K562 (cell line): Measurements from ENCODE around the gene DUSP3. TPM values are rescaled to one million over a fixed set of nuclear protein-coding genes. Genes with fewer than 3 reads are reported as not detected.

Experiments used
- ATAC-seq: fragments of 200-7000 bp; cut with Tn5 transposase; 3 replicates; pipeline ENCODE4 v1.9.1; 2020; ENCODE audit warnings: moderate library complexity
- BruUV-seq: library from RNA; stranded (reverse); fragments of 400-500 nt; replicated peaks from 2 replicates; lab custom pipeline; 2021; lab: Mats Ljungman, UMichigan
- CTCF ChIA-PET: fragments of 300-600 bp; formaldehyde crosslinking; extraction: SDS; loops from one replicate; lab custom pipeline; 2021; ENCODE audit warnings: low intra/inter-chr PET ratio; lab: Yijun Ruan, JAX
- POLR2A ChIA-PET: fragments of 300-600, 350-650 bp; sonication (Branson Sonifier 250); formaldehyde crosslinking; extraction: SDS; loops from one replicate; lab custom pipeline; 2021; ENCODE audit warnings: antibody characterized with exemption, inconsistent platforms; lab: Yijun Ruan, JAX
- DNase-seq, 4 experiments: peaks; one replicate each; pipeline versions ENCODE4 v3.0.0 to v3.0.0-alpha.2; 2011 to 2018; ENCODE audit warnings: low spot score in 3 of 4, mixed read lengths in 3 of 4; ENCODE audit errors: extremely low read depth in 1 of 4
- FAIRE-seq: peaks from 2 replicates; lab custom pipeline; 2011; peaks lifted over from hg19 to GRCh38; lab: Jason Lieb, UNC
- H2AFZ ChIP-seq: 2 replicates; pipeline ENCODE4 v1.6.0; 2011; ENCODE audit warnings: low read depth, low read length, control low read depth, inconsistent platforms
- H3K27ac ChIP-seq: fragments of 200-600 bp; 3 replicates; pipeline ENCODE4 v1.8.0; 2011; ENCODE audit warnings: low read depth, mild to moderate bottlenecking, control low read depth, inconsistent platforms, low read length, moderate library complexity, mixed read lengths; ENCODE audit errors: extremely low read depth
- H3K27me3 ChIP-seq, 2 experiments: fragments of 300-600 bp in 1 of 2; 2 replicates in 1 of 2; 3 replicates in 1 of 2; pipeline versions ENCODE4 v1.6.0 to v1.8.0; 2011; ENCODE audit warnings: inconsistent platforms in 2 of 2, low read length in 2 of 2, mild to moderate bottlenecking in 1 of 2, mixed read lengths in 1 of 2, moderate library complexity in 1 of 2; ENCODE audit not compliant: control insufficient read depth in 2 of 2, insufficient read depth in 2 of 2
- H3K36me3 ChIP-seq: fragments of 300-600 bp; 3 replicates; pipeline ENCODE4 v1.8.0; 2011; ENCODE audit warnings: mild to moderate bottlenecking, low read length, inconsistent platforms; ENCODE audit not compliant: control insufficient read depth, insufficient read depth
- H3K4me1 ChIP-seq, 2 experiments: fragments of 200-600 bp in 1 of 2; replicated peaks in 1 of 2; 2 replicates in 1 of 2; 3 replicates in 1 of 2; pipeline versions ENCODE4 v1.5.1 to v1.8.0; 2011; ENCODE audit warnings: inconsistent platforms in 2 of 2, low read length in 2 of 2, mild to moderate bottlenecking in 1 of 2, mixed read lengths in 1 of 2, moderate library complexity in 1 of 2; ENCODE audit not compliant: control insufficient read depth in 2 of 2, insufficient read depth in 2 of 2
- H3K4me2 ChIP-seq: 2 replicates; pipeline ENCODE4 v1.6.1; 2011; ENCODE audit warnings: low read length, control low read depth, inconsistent platforms, mixed read lengths; ENCODE audit not compliant: insufficient read depth
- H3K4me3 ChIP-seq: fragments of 200-600 bp; sonication (generic), shearing (Covaris generic); 2 replicates; pipeline ENCODE4 v1.5.1; 2016; ENCODE audit warnings: control low read depth, inconsistent platforms
- H3K79me2 ChIP-seq: fragments of 200-600 bp; 3 replicates; pipeline ENCODE4 v1.8.0; 2011; ENCODE audit warnings: low read length, inconsistent platforms; ENCODE audit not compliant: control insufficient read depth, insufficient read depth
- H3K9ac ChIP-seq, 2 experiments: 2 replicates each; pipeline versions ENCODE4 v1.6.0 to v1.6.1; 2011; ENCODE audit warnings: low read depth in 2 of 2, low read length in 2 of 2, control low read depth in 1 of 2, inconsistent platforms in 1 of 2, mild to moderate bottlenecking in 1 of 2, mixed read lengths in 1 of 2; ENCODE audit not compliant: insufficient read depth in 1 of 2
- H3K9me1 ChIP-seq: one replicate; pipeline ENCODE4 v1.6.0; 2011; ENCODE audit warnings: inconsistent platforms, mild to moderate bottlenecking, low read length, moderate library complexity; ENCODE audit not compliant: control insufficient read depth, insufficient read depth
- H3K9me3 ChIP-seq: replicated peaks from 2 replicates; pipeline ENCODE4 v1.5.1; 2011; ENCODE audit warnings: low read depth, low read length, inconsistent platforms; ENCODE audit not compliant: control insufficient read depth, insufficient read depth
- H4K20me1 ChIP-seq: replicated peaks from 2 replicates; pipeline ENCODE4 v1.6.1; 2011; ENCODE audit warnings: low read length, inconsistent platforms, mixed read lengths; ENCODE audit not compliant: control insufficient read depth, insufficient read depth
- BHLHE40 ChIP-seq: IDR thresholded peaks from 2 replicates; pipeline ENCODE4 v1.6.1; 2011; ENCODE audit warnings: low read length, improper control_type of control experiment
- L3MBTL2 ChIP-seq: fragments of 450-650 bp; IDR thresholded peaks from 2 replicates; pipeline ENCODE4 v1.6.1; 2016; ENCODE audit warnings: mild to moderate bottlenecking, moderate library complexity
- SAFB ChIP-seq: fragments of 200-400 bp; formaldehyde crosslinking; IDR thresholded peaks from 2 replicates; pipeline ENCODE4 v1.6.1; 2017; ENCODE audit warnings: low read depth, low read length, borderline replicate concordance
- TBL1XR1 ChIP-seq, 2 experiments: IDR thresholded peaks; 2 replicates each; pipeline ENCODE4 v1.6.1; 2012; ENCODE audit warnings: improper control_type of control experiment in 2 of 2, low read length in 2 of 2, mild to moderate bottlenecking in 1 of 2
- ZNF280A ChIP-seq: fragments of 450-650 bp; IDR thresholded peaks from 2 replicates; pipeline ENCODE4 v1.6.1; 2018; ENCODE audit warnings: mild to moderate bottlenecking, low read depth; ENCODE audit not compliant: partially characterized antibody
- WGBS: fragments of 100-300 bp; shearing (Covaris generic); methylation state at CpG from one replicate; pipeline ENCODE4 v1.1.6; 2016; ENCODE audit warnings: low coverage, mixed read lengths; ENCODE audit not compliant: insufficient coverage; ENCODE audit errors: missing lambda C conversion rate; 5-methylcytosine and 5-hydroxymethylcytosine counted together
- in situ Hi-C: fragments of 300-500 bp; cut with MboI; formaldehyde crosslinking; loops from 4 replicates; pipeline ENCODE4 v1.15.0; 2018; ENCODE audit warnings: inconsistent platforms, mixed read lengths
- intact Hi-C: fragments of 100-400 bp; cut with micrococcal nuclease; formaldehyde crosslinking; loops from 2 replicates; pipeline ENCODE4 v1.14.2; 2022
- polyA plus RNA-seq, 8 experiments: library from polyadenylated mRNA; depleted of rRNA in 4 of 8; stranded (reverse) in 5 of 8; unstranded in 3 of 8; fragments of >200 nt; fragmentation: Nextera tagmentation in 2 of 8; fragmentation: Illumina TruSeq in 1 of 8; extraction: Ambion mirVana in 2 of 8; extraction: Trizol in 1 of 8; gene quantifications; 2 replicates each; pipeline versions ENCODE4 v1.2.1 to v1.2.3, GENCODE V29; 2011 to 2014; ENCODE audit warnings: inconsistent platforms in 1 of 8, missing spikeins in 1 of 8
- total RNA-seq, 7 experiments: library from RNA; depleted of rRNA in 6 of 7; stranded (reverse); fragments of >200 nt in 6 of 7; fragmentation: Illumina TruSeq in 2 of 7; extraction: Trizol in 2 of 7; gene quantifications; 2 replicates each; pipeline versions ENCODE4 v1.2.1 to v1.2.3, GENCODE V29; 2011 to 2021; ENCODE audit warnings: low replicate concordance in 1 of 7
- TF ChIP-seq, protein P1 (sequence below): IDR thresholded peaks from 2 replicates; pipeline ENCODE4 v1.6.1; 2011; ENCODE audit warnings: borderline replicate concordance, low read depth, mild to moderate bottlenecking, moderate library complexity, low read length; ENCODE audit not compliant: insufficient read depth, poor library complexity, severe bottlenecking

Gene DUSP3
- total and polyA plus RNA-seq, 9 of the 15 experiments (the other 6 are each of a cell fraction or from before 2014, with no cell fraction given) = 4.1 to 19.8 (median 12.3) TPM

DNA sequence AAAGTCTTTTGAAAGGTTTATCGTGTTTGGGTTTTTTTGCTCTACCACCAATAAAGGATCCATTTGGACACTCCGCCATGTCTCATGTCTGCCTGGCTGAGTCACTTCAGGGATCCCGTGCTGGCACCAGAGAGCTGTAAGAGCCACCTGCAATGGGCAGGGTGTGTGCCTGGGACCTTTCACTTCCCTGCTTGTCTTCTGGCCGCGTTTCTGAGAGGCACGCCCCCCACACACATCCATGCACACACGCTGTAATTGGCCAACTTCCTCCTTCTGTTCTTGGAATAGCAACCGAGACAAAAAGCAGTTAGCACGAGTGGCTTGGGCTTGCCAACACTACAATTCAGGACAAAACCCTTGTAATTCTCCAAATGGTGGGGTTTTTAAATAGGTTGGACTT is 10.4 kb downstream of the DUSP3 start:
- H3K9me3 ChIP-seq = no peaks in the 10 kb centered on the region
- no peak overlapping the region for H3K4me3 ChIP-seq
- TF ChIP-seq, protein P1, sequence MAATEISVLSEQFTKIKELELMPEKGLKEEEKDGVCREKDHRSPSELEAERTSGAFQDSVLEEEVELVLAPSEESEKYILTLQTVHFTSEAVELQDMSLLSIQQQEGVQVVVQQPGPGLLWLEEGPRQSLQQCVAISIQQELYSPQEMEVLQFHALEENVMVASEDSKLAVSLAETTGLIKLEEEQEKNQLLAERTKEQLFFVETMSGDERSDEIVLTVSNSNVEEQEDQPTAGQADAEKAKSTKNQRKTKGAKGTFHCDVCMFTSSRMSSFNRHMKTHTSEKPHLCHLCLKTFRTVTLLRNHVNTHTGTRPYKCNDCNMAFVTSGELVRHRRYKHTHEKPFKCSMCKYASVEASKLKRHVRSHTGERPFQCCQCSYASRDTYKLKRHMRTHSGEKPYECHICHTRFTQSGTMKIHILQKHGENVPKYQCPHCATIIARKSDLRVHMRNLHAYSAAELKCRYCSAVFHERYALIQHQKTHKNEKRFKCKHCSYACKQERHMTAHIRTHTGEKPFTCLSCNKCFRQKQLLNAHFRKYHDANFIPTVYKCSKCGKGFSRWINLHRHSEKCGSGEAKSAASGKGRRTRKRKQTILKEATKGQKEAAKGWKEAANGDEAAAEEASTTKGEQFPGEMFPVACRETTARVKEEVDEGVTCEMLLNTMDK = no peak
- 0 out of 2 replicates have a peak, but pooled peaks have one; percentile 11 for TF ChIP-seq BHLHE40
- in situ Hi-C loops = no loop called here
- peaks cover 5% of the 10 kb centered on the region; the same call in 1 of the 2 replicates for H4K20me1 ChIP-seq
- intact Hi-C loops = no loop called here
- ChIA-PET CTCF (interaction anchor here (1.9 kb wide), 1 partner anchor 73 kb away, joined by 5 read pairs; no protein-coding TSS in a partner anchor), POLR2A (no interaction called here)
- H3K27me3 ChIP-seq = peaks cover 0 to 6% of the 10 kb centered on the region in 2 experiments; a peak in 1 of 5 replicates
- H3K36me3 ChIP-seq = peaks cover 19% of the 10 kb centered on the region; the same call in 2 of the 3 replicates
- FAIRE-seq (no peak), ATAC-seq (peak; percentile 28; the same call in 1 of the 3 replicates), DNase-seq (peak in 1 of 4 experiments; percentile 10)
- H3K9me1 ChIP-seq = no peaks in the 10 kb centered on the region
- H3K79me2 ChIP-seq = no peaks in the 10 kb centered on the region
- peaks cover 0 to 3% of the 10 kb centered on the region in 2 experiments; a peak in 3 of 5 replicates for H3K4me1 ChIP-seq
- no peak overlapping the region for H3K4me2 ChIP-seq
- 21% methylated on average over 8 of the region's 9 CpGs for WGBS
- no peak overlapping the region for H3K9ac ChIP-seq
- BruUV-seq = no TSS peak
- H3K27ac ChIP-seq = no peak overlapping the region
- no peak overlapping the region for H2AFZ ChIP-seq

DNA sequence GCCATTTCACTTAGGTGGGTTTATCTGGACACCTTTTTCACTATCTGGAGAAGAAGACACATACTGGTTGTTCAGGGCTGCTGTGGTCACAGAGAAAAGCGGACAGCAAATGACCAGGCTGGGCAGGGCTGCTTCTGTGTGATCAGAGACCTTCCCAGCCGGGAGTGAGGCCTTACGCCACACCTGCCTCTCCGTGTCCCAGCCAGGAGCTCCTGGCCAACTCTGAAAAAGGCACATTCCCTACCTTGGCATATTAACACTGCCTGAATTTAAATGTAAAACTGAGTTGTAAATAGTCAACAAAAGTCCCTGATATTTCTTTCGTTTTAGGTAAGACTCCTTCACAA is 11.1 kb downstream of the DUSP3 start:
- DNase-seq = no peak
- ATAC-seq = no peak
- intact Hi-C loops = no loop called here
- CTCF ChIA-PET = interaction anchor here (1.9 kb wide), 1 partner anchor 73 kb away, joined by 5 read pairs; no protein-coding TSS in a partner anchor
- 37% methylated on average over 4 of the region's 5 CpGs for WGBS
- peaks cover 13% of the 10 kb centered on the region; the same call in 2 of the 3 replicates for H3K36me3 ChIP-seq
- peaks cover 0 to 7% of the 10 kb centered on the region in 2 experiments; a peak in 1 of 5 replicates for H3K27me3 ChIP-seq
- no peaks in the 10 kb centered on the region for H3K79me2 ChIP-seq
- no peak overlapping the region for H3K9ac ChIP-seq
- no peaks in the 10 kb centered on the region for H3K9me1 ChIP-seq
- peaks cover 5% of the 10 kb centered on the region; the same call in 1 of the 2 replicates for H4K20me1 ChIP-seq
- H3K9me3 ChIP-seq = no peaks in the 10 kb centered on the region
- H2AFZ ChIP-seq = no peak overlapping the region
- in situ Hi-C loops = no loop called here
- H3K4me3 ChIP-seq = no peak overlapping the region
- H3K4me2 ChIP-seq = no peak overlapping the region
- POLR2A ChIA-PET = interaction anchor here (1.2 kb wide), 1 partner anchor 73 kb away, joined by 4 read pairs; no protein-coding TSS in a partner anchor
- BruUV-seq = no TSS peak
- no peak overlapping the region for H3K27ac ChIP-seq
- peaks cover 0 to 3% of the 10 kb centered on the region in 2 experiments; a peak in 3 of 5 replicates for H3K4me1 ChIP-seq
- FAIRE-seq = no peak
- no peak for TF ChIP-seq SAFB
- TF ChIP-seq TBL1XR1 (IDR thresholded peaks at IDR 0.05; ENCODE audit: low read length in 2 of 2) = no peak
- no peak for TF ChIP-seq L3MBTL2
- TF ChIP-seq ZNF280A = no peak
